H1 (cell line): ENCODE data around the gene SLC7A9. TPM values are rescaled to one million over a fixed set of nuclear protein-coding genes. Genes with fewer than 3 reads are reported as not detected.

Source experiments
- CTCF ChIA-PET: fragments of 300-600 bp; sonication (Branson Sonifier 250); formaldehyde crosslinking; loops from one replicate; lab custom pipeline; 2021; ENCODE audit not compliant: partially characterized antibody; lab: Charles Lee
- POLR2A ChIA-PET: fragments of 300-600 bp; sonication (Branson Sonifier 250); formaldehyde crosslinking; loops from one replicate; lab custom pipeline; 2021; ENCODE audit warnings: inconsistent platforms; ENCODE audit not compliant: partially characterized antibody; lab: Charles Lee
- DNase-seq, 2 experiments: peaks; one replicate each; pipeline versions ENCODE4 v3.0.0 to v3.0.0-alpha.2; 2010 to 2022; ENCODE audit warnings: low spot score in 2 of 2, low read depth in 1 of 2, mixed read lengths in 1 of 2
- FAIRE-seq: peaks from 2 replicates; lab custom pipeline; 2011; peaks lifted over from hg19 to GRCh38; lab: Jason Lieb, UNC
- H2AFZ ChIP-seq: 2 replicates; pipeline ENCODE4 v1.8.1; 2012; ENCODE audit warnings: low read length, inconsistent platforms
- H2AK5ac ChIP-seq: 2 replicates; pipeline ENCODE4 v1.6.1; 2013; ENCODE audit warnings: low read depth, low read length
- H2BK120ac ChIP-seq: replicated peaks from 2 replicates; pipeline ENCODE3; 2013; ENCODE audit warnings: low read depth, low read length, inconsistent platforms
- H2BK12ac ChIP-seq: 2 replicates; pipeline ENCODE4 v1.6.1; 2013; ENCODE audit warnings: low read depth, low read length
- H2BK15ac ChIP-seq: 2 replicates; pipeline ENCODE4 v1.6.1; 2013; ENCODE audit warnings: low read length
- H2BK20ac ChIP-seq: 2 replicates; pipeline ENCODE4 v1.6.1; 2013; ENCODE audit warnings: low read length
- H2BK5ac ChIP-seq: 2 replicates; pipeline ENCODE4 v1.6.1; 2013; ENCODE audit warnings: low read depth, low read length
- H3K14ac ChIP-seq: 2 replicates; pipeline ENCODE4 v1.6.1; 2013; ENCODE audit warnings: inconsistent platforms; ENCODE audit not compliant: insufficient read length
- H3K18ac ChIP-seq: 2 replicates; pipeline ENCODE4 v1.6.1; 2013; ENCODE audit warnings: low read length; ENCODE audit errors: extremely low read depth
- H3K23ac ChIP-seq: 2 replicates; pipeline ENCODE4 v1.6.1; 2013; ENCODE audit warnings: inconsistent platforms; ENCODE audit not compliant: insufficient read length
- H3K23me2 ChIP-seq: 2 replicates; pipeline ENCODE4 v1.6.1; 2013; ENCODE audit warnings: low read depth, low read length
- H3K27ac ChIP-seq: 2 replicates; pipeline ENCODE4 v1.6.1; 2011; ENCODE audit warnings: low read depth, low read length, inconsistent platforms
- H3K27me3 ChIP-seq, 4 experiments: replicated peaks in 1 of 4; 1 replicate in 1 of 4; 2 replicates in 3 of 4; pipeline versions ENCODE4 v1.6.1 to v1.8.1; 2011 to 2013; ENCODE audit warnings: low read length in 3 of 4, mild to moderate bottlenecking in 3 of 4, inconsistent platforms in 2 of 4, mixed read lengths in 2 of 4, moderate library complexity in 1 of 4; ENCODE audit not compliant: control insufficient read depth in 3 of 4, insufficient read depth in 3 of 4; ENCODE audit errors: extremely low read depth in 1 of 4
- H3K36me3 ChIP-seq, 4 experiments: 2 replicates each; pipeline versions ENCODE4 v1.6.1 to v1.8.1; 2011 to 2013; ENCODE audit warnings: mild to moderate bottlenecking in 4 of 4, low read length in 3 of 4, moderate library complexity in 2 of 4, control low read depth in 1 of 4, inconsistent platforms in 1 of 4; ENCODE audit not compliant: insufficient read depth in 4 of 4, control insufficient read depth in 2 of 4
- H3K4ac ChIP-seq: replicated peaks from 2 replicates; pipeline ENCODE3; 2013; ENCODE audit warnings: low read length, low read depth, mixed read lengths, inconsistent platforms; ENCODE audit not compliant: insufficient read length
- H3K4me1 ChIP-seq, 4 experiments: replicated peaks in 1 of 4; 1 replicate in 1 of 4; 2 replicates in 3 of 4; pipeline versions ENCODE4 v1.6.1 to v1.8.1; 2011 to 2013; ENCODE audit warnings: low read length in 3 of 4, inconsistent platforms in 2 of 4, mixed read lengths in 1 of 4; ENCODE audit not compliant: insufficient read depth in 4 of 4, control insufficient read depth in 3 of 4
- H3K4me2 ChIP-seq, 2 experiments: 2 replicates each; pipeline versions ENCODE4 v1.6.1 to v1.8.1; 2011 to 2013; ENCODE audit warnings: low read depth in 2 of 2, low read length in 2 of 2, control low read depth in 1 of 2, inconsistent platforms in 1 of 2, mild to moderate bottlenecking in 1 of 2; ENCODE audit not compliant: insufficient read depth in 1 of 2
- H3K4me3 ChIP-seq, 4 experiments: fragments of 200-600, 300-600 bp in 1 of 4; sonication (generic), shearing (Covaris generic), sonication (Bioruptor Twin) in 1 of 4; 2 replicates each; pipeline versions ENCODE4 v1.5.1 to v1.8.1; 2011 to 2016; ENCODE audit warnings: low read length in 4 of 4, low read depth in 3 of 4, control low read depth in 2 of 4, inconsistent platforms in 2 of 4, mild to moderate bottlenecking in 2 of 4, mixed read lengths in 1 of 4, moderate library complexity in 1 of 4; ENCODE audit not compliant: insufficient read depth in 2 of 4; ENCODE audit errors: extremely low read depth in 1 of 4
- H3K56ac ChIP-seq: replicated peaks from 2 replicates; pipeline ENCODE3; 2013; ENCODE audit warnings: low read depth, mild to moderate bottlenecking, mixed read lengths, low read length, inconsistent platforms; ENCODE audit not compliant: insufficient read length
- H3K79me1 ChIP-seq: 2 replicates; pipeline ENCODE4 v1.6.1; 2013; ENCODE audit warnings: low read depth, low read length, control low read depth
- H3K79me2 ChIP-seq, 2 experiments: 2 replicates each; pipeline versions ENCODE4 v1.6.1 to v1.8.1; 2012 to 2013; ENCODE audit warnings: low read length in 2 of 2, mild to moderate bottlenecking in 2 of 2, inconsistent platforms in 1 of 2; ENCODE audit not compliant: insufficient read depth in 2 of 2, control insufficient read depth in 1 of 2
- H3K9ac ChIP-seq, 4 experiments: replicated peaks in 1 of 4; 1 replicate in 1 of 4; 2 replicates in 3 of 4; pipeline versions ENCODE4 v1.6.1 to v1.8.1; 2011 to 2013; ENCODE audit warnings: low read depth in 3 of 4, low read length in 3 of 4, control low read depth in 2 of 4, mild to moderate bottlenecking in 2 of 4, moderate library complexity in 2 of 4, inconsistent platforms in 1 of 4; ENCODE audit errors: extremely low read depth in 1 of 4
- H3K9me3 ChIP-seq, 2 experiments: 2 replicates each; pipeline versions ENCODE4 v1.6.1 to v1.8.1; 2012 to 2013; ENCODE audit warnings: mild to moderate bottlenecking in 2 of 2, moderate library complexity in 2 of 2, control low read depth in 1 of 2, inconsistent platforms in 1 of 2, low read depth in 1 of 2, low read length in 1 of 2, mixed read lengths in 1 of 2; ENCODE audit not compliant: insufficient read depth in 2 of 2
- H4K20me1 ChIP-seq, 2 experiments: replicated peaks in 1 of 2; 2 replicates each; pipeline versions ENCODE3 to v1.8.1; 2011 to 2013; ENCODE audit warnings: inconsistent platforms in 2 of 2, low read length in 2 of 2, mild to moderate bottlenecking in 1 of 2; ENCODE audit not compliant: insufficient read depth in 2 of 2, control insufficient read depth in 1 of 2
- H4K5ac ChIP-seq: 2 replicates; pipeline ENCODE4 v1.6.1; 2013; ENCODE audit warnings: low read length, low read depth, mixed read lengths, inconsistent platforms; ENCODE audit not compliant: insufficient read length
- H4K8ac ChIP-seq: 2 replicates; pipeline ENCODE4 v1.8.0; 2013; ENCODE audit warnings: mild to moderate bottlenecking, moderate library complexity, low read length, inconsistent platforms; ENCODE audit not compliant: insufficient read depth; ENCODE audit errors: extremely low read depth
- H4K91ac ChIP-seq: replicated peaks from 2 replicates; pipeline ENCODE3; 2013; ENCODE audit warnings: low read length, mixed read lengths, inconsistent platforms; ENCODE audit not compliant: insufficient read length
- ASH2L ChIP-seq: fragments of 200-600, 300-600 bp; sonication (generic); IDR thresholded peaks from one replicate; pipeline ENCODE4 v1.7.1; 2017; ENCODE audit warnings: low read length
- BRCA1 ChIP-seq: IDR thresholded peaks from 2 replicates; pipeline ENCODE4 v1.6.1; 2012; ENCODE audit warnings: low read depth, low read length, improper control_type of control experiment
- CBX8 ChIP-seq: fragments of 300-800, 300-1000 bp; sonication (generic); IDR thresholded peaks from 2 replicates; pipeline ENCODE4 v1.7.1; 2016; ENCODE audit warnings: low read depth, low read length, borderline replicate concordance
- CREB1 ChIP-seq: IDR thresholded peaks from 2 replicates; pipeline ENCODE4 v1.6.1; 2012; ENCODE audit warnings: inconsistent platforms
- CTBP2 ChIP-seq: IDR thresholded peaks from 2 replicates; pipeline ENCODE4 v1.7.0; 2011; ENCODE audit warnings: borderline replicate concordance, mild to moderate bottlenecking, moderate library complexity, mixed read lengths, low read length; ENCODE audit not compliant: insufficient read depth, insufficient read length
- GTF2F1 ChIP-seq: IDR thresholded peaks from 2 replicates; pipeline ENCODE4 v1.6.1; 2012; ENCODE audit warnings: low read depth, low read length, improper control_type of control experiment, borderline replicate concordance
- HDAC2 ChIP-seq, 2 experiments: fragments of 300-600 bp in 1 of 2; sonication (generic) in 1 of 2; IDR thresholded peaks; 2 replicates each; pipeline ENCODE4 v1.6.1; 2011 to 2012; ENCODE audit warnings: low read depth in 2 of 2, low read length in 2 of 2, mild to moderate bottlenecking in 2 of 2, moderate library complexity in 2 of 2, borderline replicate concordance in 1 of 2, inconsistent platforms in 1 of 2
- KDM4A ChIP-seq: IDR thresholded peaks from one replicate; pipeline ENCODE4 v1.7.1; 2012; ENCODE audit warnings: low read depth, mild to moderate bottlenecking, moderate library complexity, low read length, inconsistent platforms; ENCODE audit not compliant: severe bottlenecking
- PHF8 ChIP-seq: fragments of 200-600 bp; sonication (generic); conservative IDR thresholded peaks from 2 replicates; pipeline ENCODE4 v1.7.1; 2012; ENCODE audit warnings: low read depth, mild to moderate bottlenecking, inconsistent platforms, low read length, moderate library complexity
- POLR2AphosphoS5 ChIP-seq: IDR thresholded peaks from 2 replicates; pipeline ENCODE4 v1.6.1; 2011; ENCODE audit warnings: low read depth, low read length
- RFX5 ChIP-seq: IDR thresholded peaks from 2 replicates; pipeline ENCODE4 v1.6.1; 2011; ENCODE audit warnings: low read depth, low read length, improper control_type of control experiment, borderline replicate concordance
- SIN3A ChIP-seq, 2 experiments: IDR thresholded peaks in 1 of 2; conservative IDR thresholded peaks in 1 of 2; 2 replicates each; pipeline ENCODE4 v1.6.1; 2011 to 2012; ENCODE audit warnings: low read length in 2 of 2, improper control_type of control experiment in 1 of 2, low read depth in 1 of 2, mild to moderate bottlenecking in 1 of 2
- SRF ChIP-seq: IDR thresholded peaks from 2 replicates; pipeline ENCODE4 v1.6.1; 2011; ENCODE audit warnings: mild to moderate bottlenecking, low read depth, low read length, moderate library complexity
- TCF12 ChIP-seq: IDR thresholded peaks from 2 replicates; pipeline ENCODE4 v1.6.1; 2011; ENCODE audit warnings: low read depth, mild to moderate bottlenecking, low read length
- YY1 ChIP-seq: IDR thresholded peaks from 2 replicates; pipeline ENCODE4 v1.6.1; 2011; ENCODE audit warnings: low read depth, mild to moderate bottlenecking, low read length
- WGBS, 2 experiments: shearing (Covaris generic) in 1 of 2; methylation state at CpG; one replicate each; pipeline versions ENCODE4 v1.1.6 to v1.1.7; 2013 to 2015; ENCODE audit warnings: low lambda C conversion rate in 2 of 2, mixed read lengths in 2 of 2, inconsistent platforms in 1 of 2, low coverage in 1 of 2, missing lambda C conversion rate in 1 of 2; ENCODE audit not compliant: insufficient replicate concordance in 2 of 2, insufficient coverage in 1 of 2, insufficient read length in 1 of 2; ENCODE audit errors: extremely low coverage in 1 of 2, missing lambda C conversion rate in 1 of 2; 5-methylcytosine and 5-hydroxymethylcytosine counted together
- polyA plus RNA-seq, 7 experiments: library from polyadenylated mRNA; depleted of rRNA in 3 of 7; stranded (reverse) in 5 of 7; unstranded in 2 of 7; fragments of >200 nt in 5 of 7; fragments of 200-250 nt in 2 of 7; gene quantifications; 1 replicate in 5 of 7; 2 replicates in 1 of 7; 4 replicates in 1 of 7; pipeline versions ENCODE4 v1.2.1 to v1.2.3, GENCODE V29; 2011 to 2013; ENCODE audit warnings: missing spikeins in 2 of 7, mixed read lengths in 2 of 7
- total RNA-seq: library from RNA; stranded (reverse); fragmentation: NEBNext Ultra II Directional; extraction: Animal tissue kit (Norgen Biotek cat#: 25700); gene quantifications from 2 replicates; pipeline ENCODE4 v1.2.1, GENCODE V29; 2021

SLC7A9 gene
- total and polyA plus RNA-seq, 2 of the 8 experiments (the other 6 are each of a cell fraction or from before 2014, with no cell fraction given), result 0.15 TPM; not detected in 1

DNA sequence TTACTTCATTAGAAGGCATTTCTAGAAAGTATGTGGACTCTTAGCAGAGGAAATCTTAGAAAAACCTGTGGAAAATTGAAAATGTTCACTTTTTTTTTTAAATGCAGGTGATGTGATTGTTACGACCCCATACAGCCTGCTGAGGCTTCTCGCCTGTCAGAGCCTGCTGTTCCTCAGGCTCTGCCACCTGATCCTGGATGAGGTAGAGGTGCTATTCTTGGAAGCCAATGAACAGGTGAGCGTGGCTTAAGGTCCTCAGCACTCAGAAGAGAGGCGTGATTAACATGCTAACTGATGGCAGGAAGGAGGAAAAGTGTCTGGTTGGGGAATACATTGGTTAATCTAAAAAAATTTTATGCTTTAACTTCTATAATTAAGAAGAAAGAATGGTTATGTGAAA, 71.4 kb downstream of the SLC7A9 start:
- H2BK15ac ChIP-seq, result no peak overlapping the region
- H3K9me3 ChIP-seq, result no peaks in the 10 kb centered on the region
- H4K8ac ChIP-seq, result no peak overlapping the region
- ChIA-PET POLR2A (no interaction called here), CTCF (no interaction called here)
- no peaks in the 10 kb centered on the region for H3K36me3 ChIP-seq
- no peak overlapping the region for H4K5ac ChIP-seq
- 73% methylated on average over 4 of the region's 4 CpGs; no CpG with 5 or more reads in 1 of the 2 experiments for WGBS, 2 experiments
- H3K27ac ChIP-seq, result no peak overlapping the region
- no peak overlapping the region for H3K23ac ChIP-seq
- 0 out of 7 replicates have a peak, but pooled peaks cover 0 to 2% (median 0%) of the 10 kb centered on the region in 4 experiments for H3K4me1 ChIP-seq
- H2BK120ac ChIP-seq, result no peak overlapping the region
- no peaks in the 10 kb centered on the region for H3K79me2 ChIP-seq
- no peaks in the 10 kb centered on the region for H3K27me3 ChIP-seq
- H3K56ac ChIP-seq, result no peak overlapping the region
- no peak overlapping the region for H3K14ac ChIP-seq
- no peak overlapping the region for H3K4ac ChIP-seq
- no peak overlapping the region for H2BK5ac ChIP-seq
- no peaks in the 10 kb centered on the region for H3K79me1 ChIP-seq
- no peak overlapping the region for H2AFZ ChIP-seq
- H3K23me2 ChIP-seq, result no peaks in the 10 kb centered on the region
- H3K9ac ChIP-seq, result no peak overlapping the region
- DNase-seq (no peak), FAIRE-seq (no peak)
- H2AK5ac ChIP-seq, result no peak overlapping the region
- H2BK12ac ChIP-seq, result no peak overlapping the region
- H4K20me1 ChIP-seq, result no peaks in the 10 kb centered on the region
- no peak overlapping the region for H4K91ac ChIP-seq
- no peak overlapping the region for H3K18ac ChIP-seq
- H3K4me3 ChIP-seq, result no peak overlapping the region
- H3K4me2 ChIP-seq, result no peak overlapping the region
- H2BK20ac ChIP-seq, result no peak overlapping the region
- no peak for TF ChIP-seq RFX5
- TF ChIP-seq TCF12, result no peak
- TF ChIP-seq CBX8, result no peak
- no peak for TF ChIP-seq YY1
- no peak for TF ChIP-seq BRCA1
- no peak for TF ChIP-seq GTF2F1
- no peak for TF ChIP-seq POLR2AphosphoS5
- no peak for TF ChIP-seq CTBP2
- no peak for TF ChIP-seq SRF
- no peak for TF ChIP-seq CREB1
- no peak for TF ChIP-seq KDM4A
- no peak for TF ChIP-seq PHF8
- TF ChIP-seq HDAC2 (IDR thresholded peaks at IDR 0.05; ENCODE audit: borderline replicate concordance in 1 of 2, low read depth in 2 of 2, low read length in 2 of 2), result no peak
- no peak for TF ChIP-seq SIN3A (conservative IDR thresholded peaks at IDR 0.05 in 1 of 2, IDR thresholded peaks at IDR 0.05 in 1 of 2; ENCODE audit: low read depth in 1 of 2, low read length in 2 of 2)
- TF ChIP-seq ASH2L, result no peak
